Body of pancreas (tissue), 4 donors: ENCODE data around the gene AUTS2. TPM values are rescaled to one million over a fixed set of nuclear protein-coding genes. Genes with fewer than 3 reads are reported as not detected.

ENCODE experiments used
- ATAC-seq: fragments of 150-250 bp; one replicate; pipeline ENCODE4 v1.9.1; 2016
- DNase-seq, 4 donors: peaks; one replicate each; pipeline ENCODE4 v3.0.0-alpha.2; 2019
- H3K27ac ChIP-seq, 4 donors: fragments of 200-600 bp; sonication (generic); 1 replicate in 3 of 4; 2 replicates in 1 of 4; pipeline versions ENCODE4 v1.5.1 to v1.6.1; 2016 to 2019; ENCODE audit warnings: mild to moderate bottlenecking in 1 of 4, mixed read lengths in 1 of 4, moderate library complexity in 1 of 4
- H3K27me3 ChIP-seq, 2 donors: fragments of 200-600 bp; sonication (generic); one replicate each; pipeline ENCODE4 v1.6.0; 2016; ENCODE audit warnings: mild to moderate bottlenecking in 1 of 2
- H3K36me3 ChIP-seq, 2 donors: fragments of 200-600 bp; sonication (generic); replicated peaks in 1 of 2; 2 replicates each; pipeline ENCODE4 v1.5.1; 2016; ENCODE audit warnings: low read depth in 2 of 2; ENCODE audit not compliant: insufficient read depth in 1 of 2
- H3K4me1 ChIP-seq: fragments of 200-600 bp; sonication (generic); one replicate; pipeline ENCODE4 v1.6.0; 2016
- H3K4me3 ChIP-seq, 2 donors: fragments of 200-600 bp; sonication (generic); 1 replicate in 1 of 2; 2 replicates in 1 of 2; pipeline ENCODE4 v1.5.1; 2016 to 2019
- H3K9me3 ChIP-seq, 3 donors: fragments of 200-600 bp; sonication (generic); 1 replicate in 2 of 3; 2 replicates in 1 of 3; pipeline ENCODE4 v1.5.1; 2016
- CTCF ChIP-seq, 7 experiments: fragments of 450-650 bp in 4 of 7; fragments of 200-600 bp in 3 of 7; sonication (generic) in 3 of 7; IDR thresholded peaks; one replicate each; pipeline ENCODE4 v1.5.1; 2016 to 2019; ENCODE audit warnings: antibody characterized with exemption in 7 of 7
- POLR2A ChIP-seq, 3 donors: fragments of 450-650 bp; IDR thresholded peaks; one replicate each; pipeline ENCODE4 v1.6.1; 2016; ENCODE audit warnings: antibody characterized with exemption in 3 of 3, mild to moderate bottlenecking in 2 of 3
- WGBS, 2 donors: methylation state at CpG; one replicate each; pipeline ENCODE4 v1.1.5; 2017; 5-methylcytosine and 5-hydroxymethylcytosine counted together
- intact Hi-C: fragments of 100-400 bp; cut with DNase I; formaldehyde crosslinking; loops from one replicate; pipeline ENCODE4 v1.15.1; 2023
- total RNA-seq, 2 donors: library from RNA; depleted of rRNA; stranded (reverse); fragments of >200 nt; gene quantifications; one replicate each; pipeline ENCODE4 v1.1.0, GENCODE V29; 2016

The AUTS2 gene
- total RNA-seq, 2 donors from 2014 or later, result 11.7 to 18.5 TPM

GRCh38 chr7:69706070-69706469, 107.8 kb downstream of the AUTS2 start:
- DNase-seq, result no peak
- no peaks in the 10 kb centered on the region for H3K9me3 ChIP-seq
- no peak for ATAC-seq
- H3K27ac ChIP-seq, result no peak overlapping the region
- WGBS, 2 donors, result 83% methylated on average over 2 of the region's 2 CpGs
- no peak overlapping the region for H3K4me3 ChIP-seq
- H3K4me1 ChIP-seq, result no peaks in the 10 kb centered on the region
- no peak for TF ChIP-seq CTCF (IDR thresholded peaks at IDR 0.05)
- TF ChIP-seq POLR2A (IDR thresholded peaks at IDR 0.05), result no peak
- H3K27me3 ChIP-seq, result no peaks in the 10 kb centered on the region
- intact Hi-C loops, result no loop called here
- no peaks in the 10 kb centered on the region for H3K36me3 ChIP-seq

GRCh38 chr7:69708857-69709256, 110.6 kb downstream of the AUTS2 start:
- DNase-seq (no peak), ATAC-seq (no peak)
- 71 to 90% methylated on average over 2 of the region's 2 CpGs for WGBS, 2 donors
- no peaks in the 10 kb centered on the region for H3K9me3 ChIP-seq
- H3K36me3 ChIP-seq, result no peaks in the 10 kb centered on the region
- no peak overlapping the region for H3K4me3 ChIP-seq
- no peak for TF ChIP-seq POLR2A (IDR thresholded peaks at IDR 0.05)
- no peak for TF ChIP-seq CTCF (IDR thresholded peaks at IDR 0.05)
- intact Hi-C loops, result no loop called here
- no peak overlapping the region for H3K27ac ChIP-seq
- H3K27me3 ChIP-seq, result no peaks in the 10 kb centered on the region
- H3K4me1 ChIP-seq, result no peaks in the 10 kb centered on the region

DNA sequence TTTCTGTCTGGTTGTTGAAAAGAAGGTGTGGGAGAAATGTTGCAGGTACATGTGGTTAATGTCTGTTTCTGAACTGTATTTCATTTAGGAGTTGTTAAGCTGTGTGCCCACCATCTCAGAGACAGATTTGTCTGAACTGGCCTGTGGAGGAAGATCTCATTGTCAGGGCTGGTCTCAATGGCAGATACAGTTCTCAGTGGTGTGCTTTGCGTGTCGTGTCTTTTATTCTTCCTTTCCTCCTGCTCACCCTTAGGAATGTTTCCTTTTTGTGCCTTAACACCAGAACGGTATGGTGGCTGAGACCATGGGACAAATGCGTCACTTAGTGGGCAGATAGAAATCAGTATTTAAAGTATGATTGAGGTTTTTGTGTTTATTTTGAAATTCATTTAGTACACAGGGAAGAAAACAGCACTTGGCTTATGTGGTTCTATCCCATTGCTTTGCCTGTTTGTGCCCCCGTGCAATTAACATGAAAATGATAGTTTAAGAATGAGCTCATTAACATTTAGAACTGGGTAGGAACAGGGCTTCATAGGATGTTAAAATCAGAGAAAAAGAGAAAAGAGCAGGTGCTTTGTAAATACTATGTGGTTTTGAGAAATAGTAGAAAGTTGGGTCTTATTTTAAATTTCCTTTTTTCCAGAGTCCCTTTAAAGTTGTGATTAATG, 112.6 kb downstream of the AUTS2 start:
- H3K27ac ChIP-seq, result no peak overlapping the region
- no peaks in the 10 kb centered on the region for H3K4me1 ChIP-seq
- TF ChIP-seq POLR2A (IDR thresholded peaks at IDR 0.05), result no peak
- TF ChIP-seq CTCF (IDR thresholded peaks at IDR 0.05), result no peak
- WGBS, 2 donors, result 86 to 93% methylated on average over 5 of the region's 5 CpGs
- intact Hi-C loops, result no loop called here
- DNase-seq (no peak), ATAC-seq (no peak)
- H3K36me3 ChIP-seq, result no peaks in the 10 kb centered on the region
- H3K9me3 ChIP-seq, result no peaks in the 10 kb centered on the region
- no peak overlapping the region for H3K4me3 ChIP-seq
- no peaks in the 10 kb centered on the region for H3K27me3 ChIP-seq

- H3K9me3 ChIP-seq, result no peaks in the 10 kb centered on the region
- H3K4me1 ChIP-seq, result no peaks in the 10 kb centered on the region
- WGBS, 2 donors, result 76 to 81% methylated on average over 2 of the region's 2 CpGs
- no peaks in the 10 kb centered on the region for H3K27me3 ChIP-seq
- no peak overlapping the region for H3K27ac ChIP-seq
- intact Hi-C loops, result no loop called here
- no peak for ATAC-seq
- no peak for DNase-seq
- H3K36me3 ChIP-seq, result no peaks in the 10 kb centered on the region
- H3K4me3 ChIP-seq, result no peak overlapping the region
- TF ChIP-seq CTCF (IDR thresholded peaks at IDR 0.05) (no peak), POLR2A (IDR thresholded peaks at IDR 0.05) (no peak)
Observed at GRCh38 chr7:69714886-69715576, 116.8 kb downstream of the AUTS2 start.

- Histone ChIP-seq H3K27ac (no peak overlapping the region), H3K27me3 (no peaks in the 10 kb centered on the region), H3K9me3 (no peaks in the 10 kb centered on the region), H3K36me3 (no peaks in the 10 kb centered on the region), H3K4me3 (no peak overlapping the region), H3K4me1 (no peaks in the 10 kb centered on the region)
- intact Hi-C loops, result no loop called here
- no peak for TF ChIP-seq CTCF (IDR thresholded peaks at IDR 0.05)
- TF ChIP-seq POLR2A (IDR thresholded peaks at IDR 0.05), result no peak
- ATAC-seq (no peak), DNase-seq (no peak)
- 41 to 57% methylated on average over 2 of the region's 2 CpGs for WGBS, 2 donors
Observed at GRCh38 chr7:69717221-69717620, 118.9 kb downstream of the AUTS2 start.
